Activated T-helper 1 cell treated with anti-CD3 and anti-CD28 coated beads, Interleukin-12 subunit alpha, Interleukin-12 subunit beta, Interleukin-2, Interleukin-4 antibody, amounts not matched to agents 30 ng/mL and 10 ng/mL and 1 ng/mL, durations not matched to agents 14 hours and 24 hours and 36 hours (primary cell): ENCODE data around the gene RNF111. TPM values are rescaled to one million over a fixed set of nuclear protein-coding genes. Genes with fewer than 3 reads are reported as not detected.
"Not testable (repeated sequence)": the region's sequence is repeated elsewhere in the genome, so short reads cannot be mapped to it uniquely, and the experiment has no call there.

Source experiments
- DNase-seq: peaks from one replicate; pipeline ENCODE4 v3.0.0; 2021; ENCODE audit warnings: low spot score
- H3K27ac Mint-ChIP-seq: one replicate; pipeline ENCODE4 v1.8.0; 2021; ENCODE audit warnings: mild to moderate bottlenecking, mixed read lengths
- H3K27me3 Mint-ChIP-seq: one replicate; pipeline ENCODE4 v1.8.0; 2022; ENCODE audit warnings: mild to moderate bottlenecking, moderate library complexity, mixed read lengths; ENCODE audit not compliant: insufficient read depth
- H3K36me3 Mint-ChIP-seq: one replicate; pipeline ENCODE4 v1.8.0; 2021; ENCODE audit warnings: low read depth, mixed read lengths
- H3K4me1 Mint-ChIP-seq: one replicate; pipeline ENCODE4 v1.8.0; 2021; ENCODE audit warnings: low read depth, mixed read lengths
- H3K4me3 Mint-ChIP-seq: one replicate; pipeline ENCODE4 v1.8.0; 2021; ENCODE audit warnings: mild to moderate bottlenecking, moderate library complexity, mixed read lengths
- H3K9me3 Mint-ChIP-seq: one replicate; pipeline ENCODE4 v1.8.0; 2021; ENCODE audit warnings: mixed read lengths
- intact Hi-C: fragments of 100-400 bp; cut with micrococcal nuclease; formaldehyde crosslinking; loops from one replicate; pipeline ENCODE4 v1.15.1; 2024
- total RNA-seq: library from RNA; stranded (reverse); gene quantifications from 2 replicates; pipeline ENCODE4 v1.2.3, GENCODE V29; 2022

The RNF111 gene
- total RNA-seq, 1 donor from 2014 or later, result 35.3 TPM

DNA sequence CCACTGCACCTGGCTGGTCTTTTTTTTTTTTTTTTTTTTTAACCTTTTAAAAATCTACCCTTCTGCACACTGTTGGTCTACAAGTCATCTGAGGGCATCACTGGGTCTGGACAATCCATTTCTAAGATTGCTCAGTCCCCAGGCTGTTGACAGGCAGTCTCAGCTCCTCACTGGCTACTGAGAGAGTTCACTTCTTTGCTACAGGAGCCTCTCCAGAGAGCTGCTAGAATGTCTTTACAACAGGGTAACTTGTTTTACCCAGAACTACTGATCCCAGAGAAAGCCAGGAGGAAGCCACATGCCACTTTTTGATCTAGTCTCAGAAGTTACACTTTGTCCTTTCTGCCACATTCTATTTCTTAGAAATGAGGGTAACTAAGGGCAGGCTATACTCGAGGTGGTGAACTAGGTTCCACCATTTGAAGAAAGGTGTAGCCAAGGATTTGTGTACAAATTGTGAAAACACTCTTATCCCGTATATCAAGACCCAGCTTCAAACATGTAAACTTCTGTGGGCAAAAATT lies 111.8 kb downstream of the RNF111 start:
- DNase-seq, result no peak
- Mint-ChIP-seq H3K9me3 (no peaks in the 10 kb centered on the region), H3K4me3 (peak overlapping the region; percentile 49), H3K27ac (peak overlapping the region; percentile 55), H3K36me3 (peaks cover 15% of the 10 kb centered on the region), H3K4me1 (peaks cover 22% of the 10 kb centered on the region), H3K27me3 (no peaks in the 10 kb centered on the region)
- intact Hi-C loops, result no loop called here

DNA sequence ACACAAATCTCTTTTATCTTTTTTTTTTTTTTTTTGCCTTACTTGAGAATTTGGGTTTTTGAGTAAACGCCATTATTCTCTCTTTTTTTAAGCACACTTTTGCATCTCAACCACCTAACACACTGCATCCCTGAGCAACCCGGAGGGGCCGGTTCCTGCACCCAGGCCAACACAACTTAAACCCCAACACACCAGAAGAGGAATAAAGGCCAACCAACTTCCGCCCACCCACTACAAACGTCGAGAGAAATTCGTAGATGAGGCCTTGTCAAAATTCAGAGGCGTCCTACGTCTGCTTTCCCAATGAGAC lies 117.1 kb downstream of the RNF111 start:
- no peaks in the 10 kb centered on the region for H3K9me3 Mint-ChIP-seq
- intact Hi-C loops, result loop anchor here (1.0 to 10.0 kb wide), 7 partner anchors 30 to 1370 kb away; partner anchors contain the start of genes BNIP2, GTF2A2, ICE2 and SLTM
- peaks cover 17% of the 10 kb centered on the region for H3K36me3 Mint-ChIP-seq
- DNase-seq, result no peak
- no peaks in the 10 kb centered on the region for H3K27me3 Mint-ChIP-seq
- H3K27ac Mint-ChIP-seq, result peak overlapping the region; percentile 99
- H3K4me3 Mint-ChIP-seq, result peak overlapping the region; percentile 96
- H3K4me1 Mint-ChIP-seq, result peaks cover 46% of the 10 kb centered on the region

DNA sequence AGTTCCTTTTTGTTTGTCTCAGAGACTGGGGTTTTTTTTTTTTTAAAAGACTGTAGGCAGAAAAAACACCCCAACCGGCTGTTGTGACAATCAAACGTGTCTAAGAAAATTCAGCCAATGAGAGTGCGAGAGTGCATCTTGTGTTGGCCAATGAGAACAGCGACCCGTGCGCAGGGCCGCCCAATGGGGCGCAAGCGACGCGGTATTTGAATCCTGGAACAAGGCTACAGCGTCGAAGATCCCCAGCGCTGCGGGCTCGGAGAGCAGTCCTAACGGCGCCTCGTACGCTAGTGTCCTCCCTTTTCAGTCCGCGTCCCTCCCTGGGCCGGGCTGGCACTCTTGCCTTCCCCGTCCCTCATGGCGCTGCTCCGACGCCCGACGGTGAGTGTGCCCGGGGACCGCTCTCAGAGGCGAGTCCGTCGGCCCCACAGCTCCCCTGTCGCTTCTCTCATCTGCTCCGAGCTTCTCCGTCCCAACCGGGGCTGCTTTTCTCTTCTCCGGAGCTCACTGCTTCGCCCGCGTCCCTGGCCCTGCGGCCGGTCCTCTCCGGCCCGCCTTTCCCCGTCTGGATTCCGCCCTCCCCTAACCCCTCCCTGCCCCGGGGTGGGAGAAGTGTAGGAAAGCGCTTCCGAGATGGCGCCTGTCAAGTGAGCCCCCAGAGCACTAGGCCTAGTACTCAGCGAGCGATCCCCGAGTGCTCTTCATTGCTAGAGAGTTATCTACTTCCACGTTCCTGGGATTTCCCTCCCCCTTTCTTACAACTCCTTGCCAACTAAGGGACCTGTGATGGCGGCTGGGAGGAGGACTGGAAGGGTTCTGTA lies 117.7 kb downstream of the RNF111 start, which contains the start of gene CCNB2:
Gene CCNB2 (plus strand): TSS at position 235 of the 821 bp plus-strand sequence. CDS start 123 bp downstream, at position 358.
- intact Hi-C loops, result loop anchor here (1.0 to 10.0 kb wide), 9 partner anchors 31 to 1370 kb away; partner anchors contain the start of genes BNIP2, GTF2A2, ICE2 and RNF111
- Mint-ChIP-seq H3K4me1 (peaks cover 46% of the 10 kb centered on the region), H3K4me3 (peak within 1 kb of the TSS; percentile 96), H3K36me3 (peaks cover 17% of the 10 kb centered on the region), H3K27ac (peak within 1 kb of the TSS; percentile 99), H3K9me3 (no peaks in the 10 kb centered on the region), H3K27me3 (no peaks in the 10 kb centered on the region)
- DNase-seq, result peak; percentile 85

DNA sequence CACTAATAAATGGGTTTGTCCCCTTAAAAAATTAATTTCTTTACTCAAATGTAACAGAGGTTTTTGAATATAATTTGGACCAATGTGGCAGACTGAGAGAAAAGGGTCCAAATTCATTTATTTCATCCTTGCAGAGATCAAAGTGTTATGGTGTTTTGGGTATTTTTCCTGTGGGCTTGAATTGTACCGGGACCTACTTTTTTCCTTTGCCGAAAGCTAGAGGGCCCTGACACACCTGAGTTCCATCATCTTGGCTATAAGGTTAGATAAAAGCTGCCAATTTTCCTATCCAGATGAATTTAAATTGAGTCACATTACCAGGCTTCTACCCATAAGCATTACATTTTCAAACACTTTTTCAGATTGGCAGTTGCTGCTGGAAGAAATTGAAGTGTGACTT lies 118.4 kb downstream of the RNF111 start:
- Mint-ChIP-seq H3K9me3 (no peaks in the 10 kb centered on the region), H3K27ac (peak overlapping the region; percentile 99), H3K27me3 (no peaks in the 10 kb centered on the region), H3K4me1 (peaks cover 53% of the 10 kb centered on the region), H3K4me3 (peak overlapping the region; percentile 96), H3K36me3 (peaks cover 18% of the 10 kb centered on the region)
- DNase-seq, result no peak
- intact Hi-C loops, result loop anchor here (1.0 to 10.0 kb wide), 8 partner anchors 31 to 1369 kb away; partner anchors contain the start of genes BNIP2, GTF2A2, ICE2 and RNF111

DNA sequence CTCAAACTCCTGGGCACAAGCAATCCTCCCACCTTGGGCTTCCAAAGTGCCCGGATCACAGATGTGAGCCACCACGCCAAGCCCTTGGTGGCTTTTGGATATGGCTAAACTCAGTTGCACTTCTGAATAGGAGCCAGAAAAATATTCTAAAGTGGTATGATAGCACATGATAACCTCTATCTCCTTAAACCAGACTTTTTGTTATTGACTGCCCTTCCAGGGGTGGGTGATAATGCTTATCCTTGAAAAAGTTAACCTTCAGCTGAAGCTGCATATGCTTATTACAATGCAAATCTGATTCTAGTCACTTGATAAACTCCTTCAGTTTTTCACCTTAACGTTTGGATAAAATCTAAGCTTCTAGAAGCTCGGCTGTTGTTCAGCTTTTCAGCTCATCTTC lies 123.8 kb downstream of the RNF111 start:
- no peak overlapping the region for H3K4me3 Mint-ChIP-seq
- no peak overlapping the region for H3K27ac Mint-ChIP-seq
- no peak for DNase-seq
- no peaks in the 10 kb centered on the region for H3K27me3 Mint-ChIP-seq
- H3K36me3 Mint-ChIP-seq, result peaks cover 44% of the 10 kb centered on the region
- intact Hi-C loops, result no loop called here
- no peaks in the 10 kb centered on the region for H3K9me3 Mint-ChIP-seq
- peaks cover 47% of the 10 kb centered on the region for H3K4me1 Mint-ChIP-seq

DNA sequence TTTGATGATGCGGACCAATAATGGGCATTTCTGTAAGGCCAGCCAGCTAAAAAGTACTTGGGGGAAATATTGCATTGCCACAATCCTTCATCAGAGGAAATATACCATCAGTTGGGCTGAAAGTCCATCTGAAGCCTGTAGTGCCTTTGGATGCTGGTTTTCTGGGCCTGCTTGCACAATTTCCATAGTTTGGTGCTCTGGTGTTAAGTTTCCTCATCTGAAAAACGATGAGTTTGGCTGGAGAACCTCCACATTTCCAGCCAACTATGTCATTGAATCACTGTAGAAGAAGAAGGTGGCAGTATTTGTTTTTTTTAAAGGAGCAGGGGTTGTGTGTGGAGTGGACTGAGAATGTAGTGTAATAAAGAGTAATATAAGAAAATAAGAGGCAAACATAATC lies 127.6 kb downstream of the RNF111 start:
- no peak for DNase-seq
- intact Hi-C loops, result no loop called here
- peaks cover 20% of the 10 kb centered on the region for H3K4me1 Mint-ChIP-seq
- H3K27me3 Mint-ChIP-seq, result no peaks in the 10 kb centered on the region
- no peaks in the 10 kb centered on the region for H3K9me3 Mint-ChIP-seq
- H3K36me3 Mint-ChIP-seq, result peaks cover 50% of the 10 kb centered on the region
- no peak overlapping the region for H3K27ac Mint-ChIP-seq
- H3K4me3 Mint-ChIP-seq, result no peak overlapping the region

DNA sequence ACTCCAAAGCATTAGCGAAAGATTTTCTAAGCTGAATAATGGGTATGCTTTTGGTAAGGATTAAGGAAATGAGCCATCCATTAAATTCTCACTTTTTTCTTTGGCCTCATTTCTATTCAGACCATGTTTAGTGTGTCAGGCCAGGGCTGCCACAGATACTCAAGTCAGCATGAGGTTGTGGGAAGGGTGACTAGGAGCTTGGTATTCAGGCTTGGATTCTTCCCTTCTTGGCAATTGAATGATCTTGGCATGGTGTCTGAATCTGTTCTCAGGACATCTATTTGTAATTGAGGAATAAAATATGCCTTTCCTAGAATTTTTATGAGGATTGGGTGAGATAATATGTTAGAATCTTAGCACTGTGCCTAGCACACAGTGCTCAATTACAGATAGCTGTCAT lies 128.7 kb downstream of the RNF111 start:
- Mint-ChIP-seq H3K4me3 (no peak overlapping the region), H3K36me3 (peaks cover 48% of the 10 kb centered on the region), H3K9me3 (no peaks in the 10 kb centered on the region), H3K4me1 (peaks cover 10% of the 10 kb centered on the region), H3K27ac (no peak overlapping the region), H3K27me3 (no peaks in the 10 kb centered on the region)
- intact Hi-C loops, result no loop called here
- no peak for DNase-seq

DNA sequence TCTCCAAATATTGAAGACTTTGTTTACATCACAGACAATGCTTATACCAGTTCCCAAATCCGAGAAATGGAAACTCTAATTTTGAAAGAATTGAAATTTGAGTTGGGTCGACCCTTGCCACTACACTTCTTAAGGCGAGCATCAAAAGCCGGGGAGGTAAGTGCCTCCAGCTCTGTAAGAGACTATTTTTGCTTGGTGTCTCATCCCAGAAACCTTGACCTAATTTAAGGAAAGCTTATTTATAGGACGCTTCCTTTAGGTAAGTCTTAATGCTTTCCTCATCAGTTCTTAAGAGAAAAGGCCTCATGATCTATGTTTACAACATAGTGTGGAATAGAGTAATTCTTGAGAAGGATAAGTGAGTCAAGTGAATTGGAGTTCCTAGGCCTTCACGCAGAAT lies 129.3 kb downstream of the RNF111 start:
- H3K36me3 Mint-ChIP-seq, result peaks cover 51% of the 10 kb centered on the region
- no peak overlapping the region for H3K27ac Mint-ChIP-seq
- intact Hi-C loops, result no loop called here
- H3K4me1 Mint-ChIP-seq, result peaks cover 5% of the 10 kb centered on the region
- H3K4me3 Mint-ChIP-seq, result no peak overlapping the region
- DNase-seq, result no peak
- H3K9me3 Mint-ChIP-seq, result no peaks in the 10 kb centered on the region
- H3K27me3 Mint-ChIP-seq, result no peaks in the 10 kb centered on the region

DNA sequence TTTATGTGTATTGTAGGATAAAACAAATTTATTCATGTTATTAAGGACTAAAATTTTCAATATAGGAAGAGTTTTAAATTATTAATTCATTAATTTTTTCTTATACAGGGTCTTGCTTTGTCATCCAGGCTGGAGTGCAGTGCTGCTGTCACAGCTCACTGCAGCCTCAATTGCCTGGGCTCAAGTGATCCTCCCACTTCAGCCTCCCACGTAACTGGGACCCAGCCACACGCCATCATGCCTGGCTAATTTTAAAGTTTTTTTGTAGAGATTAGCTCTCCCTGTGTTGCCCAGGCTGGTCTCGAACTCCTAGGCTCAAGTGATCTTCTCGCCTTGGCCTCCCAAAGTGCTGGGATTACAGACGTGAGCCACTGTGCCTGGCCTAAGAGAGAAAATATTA lies 132.2 kb downstream of the RNF111 start:
- no peak overlapping the region for H3K27ac Mint-ChIP-seq
- peaks cover 58% of the 10 kb centered on the region for H3K36me3 Mint-ChIP-seq
- intact Hi-C loops, result no loop called here
- no peak for DNase-seq
- no peak overlapping the region for H3K4me3 Mint-ChIP-seq
- H3K4me1 Mint-ChIP-seq, result no peaks in the 10 kb centered on the region
- no peaks in the 10 kb centered on the region for H3K9me3 Mint-ChIP-seq
- no peaks in the 10 kb centered on the region for H3K27me3 Mint-ChIP-seq

DNA sequence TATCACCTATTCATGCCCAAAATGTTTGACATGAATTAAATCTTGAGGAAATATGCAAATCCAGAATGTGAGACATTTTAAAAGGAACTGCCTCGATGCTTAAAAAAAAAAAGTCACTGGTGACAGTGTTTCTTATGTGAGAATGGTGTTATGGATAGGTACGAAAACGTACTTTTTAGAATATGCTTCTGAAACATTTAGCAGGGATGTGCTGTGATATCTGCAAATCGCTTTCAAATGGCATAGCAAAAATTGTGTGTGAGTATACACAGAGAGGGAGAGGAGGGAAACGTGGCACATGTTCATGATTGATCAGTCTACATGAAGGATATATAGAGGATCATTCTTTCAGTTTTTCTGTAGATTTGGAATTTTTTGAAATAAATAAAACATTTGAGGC lies 133.5 kb downstream of the RNF111 start:
- Mint-ChIP-seq H3K9me3 (no peaks in the 10 kb centered on the region), H3K4me1 (no peaks in the 10 kb centered on the region), H3K27me3 (no peaks in the 10 kb centered on the region), H3K36me3 (peaks cover 61% of the 10 kb centered on the region), H3K4me3 (no peak overlapping the region), H3K27ac (no peak overlapping the region)
- intact Hi-C loops, result no loop called here
- no peak for DNase-seq

DNA sequence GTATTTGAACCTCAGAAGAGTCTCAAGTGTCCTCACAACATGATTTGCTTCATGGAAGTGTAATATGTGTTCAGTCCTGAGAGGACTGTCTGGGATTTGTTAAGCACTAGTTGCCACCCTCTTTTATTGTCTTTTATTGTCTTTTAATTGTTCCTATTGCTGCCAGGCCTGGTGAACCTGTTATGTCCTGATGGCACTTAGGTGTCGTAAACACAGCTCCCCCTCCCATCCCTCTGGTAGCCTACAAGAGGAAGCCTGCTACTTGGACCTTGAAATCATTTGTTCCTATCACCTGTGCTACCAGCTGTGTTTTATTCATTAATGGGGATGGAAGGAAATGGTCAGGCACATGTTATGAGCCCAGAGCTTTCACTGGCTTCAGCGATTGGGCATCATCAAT lies 136.8 kb downstream of the RNF111 start:
- no peaks in the 10 kb centered on the region for H3K27me3 Mint-ChIP-seq
- H3K36me3 Mint-ChIP-seq, result peaks cover 73% of the 10 kb centered on the region
- peaks cover 10% of the 10 kb centered on the region for H3K9me3 Mint-ChIP-seq
- intact Hi-C loops, result no loop called here
- no peak for DNase-seq
- no peak overlapping the region for H3K27ac Mint-ChIP-seq
- peaks cover 6% of the 10 kb centered on the region for H3K4me1 Mint-ChIP-seq
- H3K4me3 Mint-ChIP-seq, result no peak overlapping the region

DNA sequence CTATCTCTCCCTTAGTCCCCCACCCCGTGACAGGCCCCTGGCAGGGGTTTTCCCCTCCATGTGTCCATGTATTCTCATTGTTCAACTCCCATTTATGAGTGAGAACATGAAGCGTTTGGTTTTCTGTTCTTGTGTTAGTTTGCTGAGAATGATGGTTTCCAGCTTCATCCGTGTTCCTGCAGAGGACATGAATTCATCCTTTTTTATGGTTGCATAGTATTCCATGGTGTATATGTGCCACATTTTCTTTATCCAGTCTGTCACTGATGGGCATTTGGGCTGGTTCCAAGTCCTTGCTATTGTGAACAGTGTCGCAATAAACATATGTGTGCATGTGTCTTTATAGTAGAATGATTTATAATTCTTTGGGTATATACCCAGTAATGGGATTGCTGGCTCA lies 138.2 kb downstream of the RNF111 start:
- H3K27ac Mint-ChIP-seq, H3K4me1 Mint-ChIP-seq, H3K27me3 Mint-ChIP-seq, intact Hi-C loops, DNase-seq, H3K4me3 Mint-ChIP-seq: not testable (repeated sequence)
- Mint-ChIP-seq H3K36me3 (peaks cover 79% of the 10 kb centered on the region), H3K9me3 (peaks cover 21% of the 10 kb centered on the region)

DNA sequence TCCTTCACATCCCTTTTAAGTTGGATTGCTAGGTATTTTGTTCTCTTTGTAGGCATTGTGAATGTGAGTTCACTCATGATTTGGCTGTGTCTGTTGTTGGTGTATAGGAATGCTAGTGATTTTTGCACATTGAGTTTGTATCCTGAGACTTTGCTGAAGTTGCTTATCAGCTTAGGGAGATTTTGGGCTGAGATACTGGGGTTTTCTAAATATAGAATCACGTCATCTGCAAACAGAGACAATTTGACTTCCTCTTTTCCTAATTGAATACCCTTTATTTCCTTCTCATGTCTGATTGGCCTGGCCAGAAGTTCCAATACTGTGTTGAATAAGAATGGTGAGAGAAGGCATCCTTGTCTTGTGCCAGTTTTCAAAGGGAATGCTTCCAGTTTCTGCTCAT lies 139.8 kb downstream of the RNF111 start:
- H3K4me3 Mint-ChIP-seq, H3K27me3 Mint-ChIP-seq, H3K4me1 Mint-ChIP-seq, intact Hi-C loops, H3K27ac Mint-ChIP-seq, DNase-seq: not testable (repeated sequence)
- Mint-ChIP-seq H3K9me3 (peaks cover 21% of the 10 kb centered on the region), H3K36me3 (peaks cover 83% of the 10 kb centered on the region)
